HG03139 (cell line): ENCODE measurements around the gene ABCG5.

Experiments used
- ATAC-seq: cut with Tn5 transposase; IDR thresholded peaks from one replicate; pipeline ENCODE4 v1.9.1; 2021; ENCODE audit not compliant: unreplicated experiment

Gene ABCG5

DNA sequence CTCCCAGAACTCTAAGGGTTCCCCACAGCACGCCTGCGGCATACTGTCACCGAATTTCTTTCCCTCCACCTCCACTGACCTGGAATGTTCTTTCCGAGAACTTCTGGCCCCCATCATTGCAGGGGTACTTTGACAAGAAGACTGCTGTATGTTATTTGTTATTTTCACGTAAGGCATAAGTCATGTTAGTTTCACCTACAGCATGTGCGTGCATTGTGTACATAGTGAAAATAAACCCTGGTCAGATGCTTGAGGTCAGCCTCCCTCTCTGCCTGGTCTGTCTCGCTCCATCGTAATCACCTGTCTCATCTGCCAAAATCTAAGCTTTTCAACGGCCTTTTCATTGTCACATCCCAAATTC, 4.2 kb upstream of the ABCG5 start:
- no peak for ATAC-seq

GRCh38 chr2:43841949-43842865, 3.6 kb upstream of the ABCG5 start:
- no peak for ATAC-seq

DNA sequence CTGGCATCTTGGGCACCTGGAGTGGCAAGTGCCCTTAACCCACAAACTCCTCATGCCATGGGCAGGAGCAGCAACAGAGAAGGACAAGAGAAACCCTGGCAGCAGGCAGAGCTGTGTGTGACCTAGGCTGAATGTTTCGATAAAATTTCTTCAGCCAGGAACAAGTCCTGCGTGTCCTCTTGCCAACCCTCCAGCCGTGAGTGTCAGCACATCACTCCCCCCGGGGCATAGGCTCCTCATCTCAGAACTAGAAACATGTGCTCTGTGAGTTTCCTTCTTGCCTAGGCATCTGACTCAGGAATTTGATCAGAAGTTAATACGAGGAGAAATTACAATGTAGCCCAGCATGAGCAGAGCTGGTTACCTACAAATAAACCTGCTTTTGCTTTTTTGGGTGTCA, 2.3 kb upstream of the ABCG5 start:
- no peak for ATAC-seq

- ATAC-seq, result no peak
Observed at GRCh38 chr2:43839776-43840564, 1.3 kb upstream of the ABCG5 start.

DNA sequence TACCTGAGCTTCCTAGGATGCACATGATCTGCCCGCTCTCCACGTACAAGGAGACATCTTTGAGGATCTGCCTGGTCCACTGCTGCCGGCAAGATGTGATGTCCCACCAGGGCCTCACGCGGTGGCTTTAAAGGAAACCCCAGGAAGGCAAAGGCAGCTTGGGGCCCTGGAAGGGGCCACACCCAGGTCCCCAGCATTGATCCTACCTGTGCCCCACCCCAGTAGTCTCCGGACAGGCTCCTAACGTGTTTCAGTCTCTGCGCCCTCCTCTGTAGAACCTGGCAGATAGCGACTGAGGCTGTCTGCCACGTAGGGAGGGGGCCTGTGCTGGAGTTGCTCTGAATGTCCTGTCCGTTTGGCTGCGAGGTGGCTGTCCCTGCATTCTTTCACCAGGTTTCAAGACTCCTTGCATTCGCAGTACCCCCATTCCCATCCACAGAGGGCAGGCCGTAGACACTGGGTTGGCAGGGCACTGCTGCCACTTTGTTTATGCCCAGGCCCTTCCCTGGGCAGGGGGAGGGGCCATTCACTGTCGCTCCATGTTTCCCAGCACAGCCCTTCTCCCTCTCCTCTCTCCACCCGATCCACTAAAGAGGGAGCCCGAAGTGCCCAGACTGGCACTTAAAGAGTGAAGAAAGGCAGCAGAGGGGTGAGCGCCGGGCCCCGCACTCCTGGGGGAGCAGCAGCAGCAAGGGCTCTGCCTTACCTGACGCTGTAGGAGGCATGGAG, 644 bp downstream of the ABCG5 start:
- no peak for ATAC-seq

DNA sequence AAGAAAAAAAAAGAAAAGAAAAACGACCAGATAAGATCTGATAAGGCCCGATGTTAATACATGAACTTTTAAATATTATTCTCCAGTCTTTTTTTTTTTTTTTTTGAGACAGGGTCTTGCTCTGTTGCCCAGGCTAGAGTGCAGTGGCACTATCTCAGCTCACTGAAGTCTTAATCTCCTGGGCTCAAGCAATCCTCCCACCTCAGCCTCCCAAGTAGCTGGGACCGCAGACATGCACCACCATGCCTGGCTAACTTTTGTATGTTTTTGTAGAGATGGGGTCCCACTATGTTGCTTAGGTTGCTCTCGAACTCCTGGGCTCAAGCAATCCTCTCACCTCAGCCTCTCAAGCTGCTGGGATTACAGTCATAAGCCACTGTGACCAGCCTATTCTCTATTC, 1.6 kb downstream of the ABCG5 start:
- ATAC-seq, result no peak

GRCh38 chr2:43832457-43832856, 6.2 kb downstream of the ABCG5 start:
- no peak for ATAC-seq

DNA sequence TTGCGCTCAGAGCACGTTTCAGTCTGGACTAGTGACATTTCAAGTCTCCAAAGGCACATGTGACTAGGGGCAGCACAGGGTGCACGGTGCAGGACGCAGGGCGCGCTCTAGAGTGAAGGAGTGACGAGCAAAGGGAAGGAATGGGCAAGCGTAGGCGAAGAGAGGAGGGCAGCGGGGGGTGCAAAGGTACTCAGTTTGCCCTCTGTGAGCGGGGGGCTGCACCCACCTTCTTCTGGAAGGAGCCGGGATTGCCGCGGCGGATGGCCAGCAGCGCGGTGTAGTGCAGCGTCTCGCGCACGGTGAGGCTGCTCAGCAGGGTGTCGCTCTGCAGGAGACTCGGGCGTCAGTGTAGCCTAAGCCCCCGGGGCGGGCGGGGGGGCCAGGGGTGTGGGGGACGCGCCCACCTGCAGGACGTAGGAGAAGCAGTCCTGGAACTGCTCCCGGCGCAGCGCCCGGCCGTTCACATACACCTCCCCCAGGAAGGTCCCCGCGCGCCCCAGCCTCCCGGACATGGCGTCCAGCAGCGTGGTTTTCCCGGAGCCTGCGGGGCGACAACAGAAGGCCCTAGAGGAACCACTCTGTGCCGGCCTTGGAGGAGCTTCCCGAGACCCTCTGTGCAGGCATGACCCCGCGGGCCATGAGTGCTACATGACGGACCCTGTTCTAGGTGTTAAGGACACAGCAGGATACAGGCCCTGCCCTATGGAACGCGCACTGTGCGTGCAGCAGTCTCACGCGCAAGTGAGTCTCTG, 6.9 kb downstream of the ABCG5 start:
- ATAC-seq, result no peak

- no peak for ATAC-seq
Observed at GRCh38 chr2:43826305-43827250, 12.1 kb downstream of the ABCG5 start.

- no peak for ATAC-seq
Observed at GRCh38 chr2:43825841-43826240, 12.8 kb downstream of the ABCG5 start.

GRCh38 chr2:43824951-43825493, 13.6 kb downstream of the ABCG5 start:
- no peak for ATAC-seq

DNA sequence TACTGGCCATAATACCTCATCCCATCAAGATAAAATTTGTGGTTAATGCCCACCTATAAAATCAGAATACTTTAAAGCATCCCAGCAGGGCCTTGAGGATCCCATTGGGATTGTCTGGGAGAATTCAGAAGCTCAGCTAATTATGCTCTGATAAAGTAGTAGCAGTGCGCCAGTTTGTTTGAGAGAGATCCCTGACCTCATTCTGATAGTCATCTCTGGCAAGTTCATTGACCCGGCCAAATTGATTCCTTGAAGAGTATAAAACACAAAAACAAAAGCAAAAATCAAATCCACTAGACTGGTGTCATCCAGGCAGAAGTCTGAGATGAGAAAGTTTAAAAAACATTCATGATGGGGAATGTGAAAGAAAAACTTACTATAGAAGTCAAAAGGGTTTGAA, 14.1 kb downstream of the ABCG5 start:
- no peak for ATAC-seq

DNA sequence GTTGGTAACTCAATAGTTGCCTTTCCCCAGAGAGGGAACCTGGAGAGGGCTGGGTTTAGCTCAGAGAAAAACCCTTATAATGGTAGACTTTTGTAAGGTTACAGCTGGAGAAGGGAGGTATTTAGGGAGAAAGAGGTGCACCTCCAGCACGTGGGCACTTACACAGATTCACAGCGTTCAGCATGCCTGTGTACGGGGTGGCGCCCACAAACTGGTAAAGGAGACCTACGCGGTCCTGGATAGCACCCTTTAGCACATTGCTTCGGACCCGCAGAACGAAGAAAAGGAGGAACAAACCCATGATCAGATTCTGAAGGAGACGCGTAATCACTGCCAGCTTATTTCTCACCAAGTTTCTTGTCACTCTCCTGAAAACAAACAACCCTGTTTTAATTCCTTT, 14.9 kb downstream of the ABCG5 start:
- no peak for ATAC-seq

DNA sequence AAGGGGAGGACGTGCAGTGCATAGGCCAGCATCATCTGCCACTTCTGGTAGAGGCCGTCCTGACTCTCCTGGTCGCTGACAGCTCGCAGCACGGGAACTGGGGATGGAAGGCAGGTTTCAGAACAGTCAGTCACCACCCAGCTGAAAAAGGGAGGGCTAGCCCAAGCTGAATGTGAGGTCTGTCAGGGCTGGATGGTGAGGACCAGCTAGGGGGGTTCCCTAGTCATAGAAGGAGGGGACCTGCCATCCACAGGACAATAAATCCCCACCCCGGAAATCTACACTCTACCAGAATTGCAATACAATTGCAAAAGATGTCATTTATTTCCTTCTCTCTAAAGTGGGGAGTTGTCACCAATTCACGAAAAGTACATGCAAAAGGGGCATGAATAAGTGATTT, 15.8 kb downstream of the ABCG5 start:
- no peak for ATAC-seq

- ATAC-seq, result no peak
Observed at GRCh38 chr2:43819491-43820163, 19.0 kb downstream of the ABCG5 start.

DNA sequence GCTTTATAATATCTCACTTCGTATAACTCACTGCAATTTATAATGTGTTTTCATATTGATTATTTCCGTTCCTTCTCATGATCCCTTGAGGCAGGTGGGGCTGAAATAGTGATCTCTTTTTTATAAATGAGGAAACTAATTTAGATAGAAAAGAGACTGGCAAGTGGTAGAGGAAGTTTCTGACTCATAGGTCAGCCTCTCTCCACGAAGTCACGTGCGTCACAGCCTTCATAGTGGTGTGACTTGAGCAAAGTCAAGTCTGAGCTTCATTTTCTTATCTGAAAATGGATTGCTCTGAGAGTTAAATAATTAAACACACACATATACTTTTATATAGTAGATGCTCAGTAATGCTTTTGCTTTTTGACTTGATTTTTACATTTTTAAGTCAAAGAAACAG, 19.9 kb downstream of the ABCG5 start:
- ATAC-seq, result no peak

DNA sequence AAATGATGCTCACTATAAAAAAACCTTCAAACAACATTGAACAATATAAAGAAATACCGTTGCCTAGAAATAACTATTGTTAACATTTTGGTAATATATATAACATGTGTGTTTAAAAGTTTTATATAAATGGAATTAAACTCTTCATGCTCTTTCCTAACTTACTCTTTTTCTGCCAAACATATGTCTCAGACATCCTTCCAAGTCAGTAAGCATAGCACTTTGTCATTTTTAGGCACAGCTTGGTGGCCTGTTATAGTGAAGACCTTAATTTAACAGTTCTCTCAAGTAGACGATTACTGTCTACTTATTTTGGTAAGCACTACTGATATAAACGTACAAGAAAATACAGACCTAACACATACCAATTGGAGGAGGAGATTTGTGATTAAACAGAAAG, 23.9 kb downstream of the ABCG5 start:
- no peak for ATAC-seq

DNA sequence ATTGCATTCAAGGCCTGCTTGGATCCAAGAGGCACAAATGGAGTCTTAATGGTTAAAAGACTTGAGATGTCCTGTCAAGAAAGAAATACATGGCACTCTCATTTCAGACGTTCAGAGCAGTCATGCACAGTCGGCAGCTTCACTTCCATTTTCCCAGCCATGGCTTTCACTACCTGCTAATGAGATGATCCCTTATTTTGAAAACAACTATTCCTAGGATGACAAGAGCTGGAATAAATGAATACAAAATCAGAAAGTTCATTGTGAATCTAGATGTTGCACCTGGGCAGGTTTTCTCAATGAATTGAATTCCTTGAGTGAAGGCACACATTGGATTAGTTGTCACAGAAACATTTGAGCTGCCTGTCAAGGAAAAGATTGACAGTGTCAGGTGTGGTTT, 25.7 kb downstream of the ABCG5 start:
- ATAC-seq, result no peak

DNA sequence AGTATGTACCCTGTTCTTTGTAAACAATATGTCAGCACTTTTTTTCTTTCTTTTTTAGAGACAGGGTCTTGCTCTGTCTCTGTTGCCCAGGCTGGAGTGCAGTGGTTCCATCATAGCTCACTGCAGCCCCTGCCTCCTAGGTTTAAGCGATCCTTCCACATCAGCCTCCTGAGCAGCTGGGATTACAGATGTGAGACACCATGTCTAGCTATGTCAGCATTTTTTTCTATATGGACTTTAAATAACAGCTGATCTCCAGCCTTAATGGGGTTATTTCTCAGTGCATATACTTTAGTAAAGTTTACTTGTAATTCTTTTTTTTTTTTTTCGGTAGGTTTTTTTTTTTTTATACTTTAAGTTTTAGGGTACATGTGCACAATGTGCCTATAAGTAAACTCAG, 26.6 kb downstream of the ABCG5 start:
- ATAC-seq, result no peak
